A549 (cell line): ENCODE measurements around the gene RARB. TPM values are rescaled to one million over a fixed set of nuclear protein-coding genes. Genes with fewer than 3 reads are reported as not detected.

Experiments
- ATAC-seq, 2 experiments: fragments of 200-7000 bp in 1 of 2; fragments of >200 bp in 1 of 2; cut with Nextera tagmentation in 1 of 2; cut with Tn5 transposase in 1 of 2; 3 replicates each; pipeline versions ENCODE4 v1.8.0 to v1.9.1; 2018 to 2020; ENCODE audit warnings: mild to moderate bottlenecking in 1 of 2, moderate library complexity in 1 of 2
- CTCF ChIA-PET: fragments of 300-600 bp; sonication (Branson Sonifier 250); formaldehyde crosslinking; extraction: SDS; loops from one replicate; lab custom pipeline; 2021; ENCODE audit warnings: antibody characterized with exemption, inconsistent platforms; lab: Yijun Ruan, JAX
- POLR2A ChIA-PET: fragments of 350-600 bp; formaldehyde crosslinking; extraction: SDS; loops from one replicate; lab custom pipeline; 2021; ENCODE audit warnings: antibody characterized with exemption, inconsistent platforms; lab: Yijun Ruan, JAX
- DNase-seq, 2 experiments: peaks; one replicate each; pipeline versions ENCODE4 v3.0.0 to v3.0.0-alpha.2; 2011 to 2016; ENCODE audit warnings: low read depth in 1 of 2, low spot score in 1 of 2
- FAIRE-seq: peaks from 2 replicates; lab custom pipeline; 2011; peaks lifted over from hg19 to GRCh38; lab: Jason Lieb, UNC
- H3K27ac ChIP-seq, 2 experiments: fragments of >200 bp; sonication (Bioruptor Twin); formaldehyde crosslinking; 3 replicates each; pipeline ENCODE4 v1.5.1; 2016 to 2017
- H3K4me1 ChIP-seq: fragments of >200 bp; sonication (Bioruptor Twin); formaldehyde crosslinking; 3 replicates; pipeline ENCODE4 v1.6.1; 2016
- H3K4me2 ChIP-seq: fragments of >200 bp; sonication (Bioruptor Twin); formaldehyde crosslinking; 3 replicates; pipeline ENCODE4 v1.6.1; 2016
- H3K4me3 ChIP-seq: fragments of >200 bp; sonication (Bioruptor Twin); formaldehyde crosslinking; 3 replicates; pipeline ENCODE4 v1.5.1; 2016
- H3K9me3 ChIP-seq: fragments of >200 bp; sonication (Bioruptor Twin); formaldehyde crosslinking; 3 replicates; pipeline ENCODE4 v1.6.1; 2016
- ATOH8 ChIP-seq: fragments of 250-450 bp; sonication (Bioruptor Pico); IDR thresholded peaks from 2 replicates; pipeline ENCODE4 v1.5.0; 2020; ENCODE audit warnings: low read depth, mild to moderate bottlenecking, moderate library complexity
- BHLHE40 ChIP-seq: IDR thresholded peaks from 2 replicates; pipeline ENCODE4 v1.6.1; 2012; ENCODE audit warnings: low read depth, low read length, inconsistent platforms
- CBX8 ChIP-seq: fragments of 200-600 bp; sonication (generic); IDR thresholded peaks from 2 replicates; pipeline ENCODE4 v1.6.1; 2016
- CHD4 ChIP-seq: fragments of 200-600 bp; sonication (generic); IDR thresholded peaks from 2 replicates; pipeline ENCODE4 v1.6.1; 2016; ENCODE audit warnings: antibody characterized with exemption, mild to moderate bottlenecking, borderline replicate concordance
- E2F6 ChIP-seq: IDR thresholded peaks from 2 replicates; pipeline ENCODE4 v1.6.1; 2012; ENCODE audit warnings: low read depth, borderline replicate concordance
- EHF ChIP-seq: fragments of 250-450 bp; sonication (Bioruptor Pico); IDR thresholded peaks from 2 replicates; pipeline ENCODE4 v1.5.0; 2020; ENCODE audit warnings: mild to moderate bottlenecking
- FOSB ChIP-seq: fragments of 250-450 bp; sonication (Bioruptor Pico); IDR thresholded peaks from 2 replicates; pipeline ENCODE4 v1.5.0; 2020; ENCODE audit warnings: mild to moderate bottlenecking, moderate library complexity
- FOSL2 ChIP-seq, 2 experiments: fragments of 450-650 bp in 1 of 2; fragments of >200 bp in 1 of 2; sonication (Bioruptor Twin) in 1 of 2; formaldehyde crosslinking; IDR thresholded peaks; 2 replicates each; pipeline versions ENCODE4 v1.5.0 to v1.6.1; 2016 to 2020; ENCODE audit warnings: mild to moderate bottlenecking in 1 of 2, moderate library complexity in 1 of 2
- GATA3 ChIP-seq: IDR thresholded peaks from 2 replicates; pipeline ENCODE4 v1.6.1; 2012; ENCODE audit warnings: borderline replicate concordance
- HMGXB4 ChIP-seq: fragments of 250-450 bp; sonication (Bioruptor Pico); IDR thresholded peaks from 2 replicates; pipeline ENCODE4 v1.5.0; 2021; ENCODE audit warnings: mild to moderate bottlenecking, moderate library complexity, borderline replicate concordance
- JUNB ChIP-seq: fragments of >200 bp; sonication (Bioruptor Twin); formaldehyde crosslinking; IDR thresholded peaks from 2 replicates; pipeline ENCODE4 v1.6.1; 2016
- KDM1A ChIP-seq: fragments of 200-600 bp; sonication (generic); IDR thresholded peaks from 2 replicates; pipeline ENCODE4 v1.6.1; 2016; ENCODE audit warnings: low read depth, mild to moderate bottlenecking
- MAFK ChIP-seq: fragments of 450-650 bp; IDR thresholded peaks from 2 replicates; pipeline ENCODE4 v1.6.1; 2014; ENCODE audit not compliant: partially characterized antibody
- MAZ ChIP-seq: fragments of 150-350 bp; IDR thresholded peaks from 2 replicates; pipeline ENCODE4 v1.6.1; 2014; ENCODE audit warnings: antibody characterized with exemption, low read depth, low read length, borderline replicate concordance
- MYC ChIP-seq: IDR thresholded peaks from 2 replicates; pipeline ENCODE4 v1.6.1; 2012; ENCODE audit warnings: mild to moderate bottlenecking, inconsistent platforms, low read length, improper control_type of control experiment, borderline replicate concordance
- PBX3 ChIP-seq: IDR thresholded peaks from 2 replicates; pipeline ENCODE4 v1.6.1; 2012
- RAD21 ChIP-seq, 2 experiments: fragments of >200 bp in 1 of 2; sonication (Bioruptor Twin) in 1 of 2; formaldehyde crosslinking in 1 of 2; IDR thresholded peaks in 1 of 2; conservative IDR thresholded peaks in 1 of 2; 2 replicates in 1 of 2; 3 replicates in 1 of 2; pipeline ENCODE4 v1.6.1; 2012 to 2018; ENCODE audit warnings: inconsistent platforms in 1 of 2
- RCOR1 ChIP-seq: fragments of 150-350 bp; IDR thresholded peaks from 2 replicates; pipeline ENCODE4 v1.6.1; 2014; ENCODE audit warnings: antibody characterized with exemption, low read length, low read depth
- SMC3 ChIP-seq: fragments of >200 bp; sonication (Bioruptor Twin); formaldehyde crosslinking; IDR thresholded peaks from 3 replicates; pipeline ENCODE4 v1.6.1; 2018; ENCODE audit warnings: inconsistent platforms
- USF2 ChIP-seq: fragments of 450-650 bp; IDR thresholded peaks from 2 replicates; pipeline ENCODE4 v1.6.1; 2014; ENCODE audit warnings: antibody characterized with exemption
- WGBS: methylation state at CpG from one replicate; pipeline ENCODE4 v1.1.6; 2017; ENCODE audit errors: missing lambda C conversion rate; 5-methylcytosine and 5-hydroxymethylcytosine counted together
- polyA plus RNA-seq, 4 experiments: library from polyadenylated mRNA; depleted of rRNA in 3 of 4; stranded (reverse); fragments of >200 nt; fragmentation: RNase III in 1 of 4; extraction: RNeasy Plus Mini Kit Qiagen cat#74134 plus additional on column Dnase treatment in 1 of 4; gene quantifications; 2 replicates in 3 of 4; 3 replicates in 1 of 4; pipeline ENCODE4 v1.2.3, GENCODE V29; 2011 to 2017

Gene RARB
- polyA plus RNA-seq, 2 of the 4 experiments (the other 2 are of a cell fraction): 24.5 to 30.8 TPM

- CTCF ChIA-PET: interaction anchor here (0.6 to 2.4 kb wide), 2 partner anchors 13 to 91 kb away, joined by 3 to 8 read pairs; no protein-coding TSS in a partner anchor
- no peak for FAIRE-seq
- 0 out of 3 replicates have a peak overlapping the region, but pooled peaks have one; percentile 9 for H3K4me2 ChIP-seq
Measured at GRCh38 chr3:25493786-25494185, 65.7 kb downstream of the RARB start.

GRCh38 chr3:25495304-25495703 is 67.2 kb downstream of the RARB start:
- CTCF ChIA-PET: no interaction called here

More at GRCh38 chr3:25493786-25494185, 65.7 kb downstream of the RARB start:
- Histone ChIP-seq H3K9me3 (peaks cover 78% of the 10 kb centered on the region), H3K27ac (peak overlapping the region; percentile 64 to 78; a peak in 5 of 6 replicates), H3K4me1 (no peaks in the 10 kb centered on the region), H3K4me3 (no peak overlapping the region)
- 56% methylated on average over 1 of the region's 1 CpG for WGBS
- peak; percentile 78 to 84 for ATAC-seq
- POLR2A ChIA-PET: no interaction called here
- TF ChIP-seq KDM1A (no peak), BHLHE40 (no peak), E2F6 (no peak), JUNB (peak; percentile 48), CHD4 (no peak), MYC (no peak), MAZ (no peak), GATA3 (peak; percentile 23; the same call in 1 of the 2 replicates), FOSB (CRISPR knock-in tag) (no peak), EHF (CRISPR knock-in tag) (no peak), FOSL2 (IDR thresholded peaks at IDR 0.05) (peak; percentile 39), FOSL2 (CRISPR knock-in tag; IDR thresholded peaks at IDR 0.05) (peak; percentile 45), RCOR1 (no peak), SMC3 (no peak), MAFK (peak; percentile 92)
- peak; percentile 5 to 23 for DNase-seq

GRCh38 chr3:25495726-25496253 is 67.7 kb downstream of the RARB start:
- CTCF ChIA-PET: interaction anchor here (0.8 kb wide), 1 partner anchor 10 kb away, joined by 3 read pairs; no protein-coding TSS in a partner anchor
- no peak for FAIRE-seq
- no peak overlapping the region; a peak in 1 of 6 replicates for H3K27ac ChIP-seq
- TF ChIP-seq ATOH8 (CRISPR knock-in tag) (no peak), RAD21 (conservative IDR thresholded peaks at IDR 0.05 in 1 of 2, IDR thresholded peaks at IDR 0.05 in 1 of 2) (no peak), FOSB (CRISPR knock-in tag) (no peak), PBX3 (no peak), SMC3 (no peak)
- TF ChIP-seq, all 56 proteins: peak for 0
- DNase-seq (no peak), ATAC-seq (no peak)
- H3K4me3 ChIP-seq: no peak overlapping the region
- no peaks in the 10 kb centered on the region for H3K4me1 ChIP-seq
- WGBS: 94% methylated on average over 5 of the region's 5 CpGs
- H3K9me3 ChIP-seq: peaks cover 68% of the 10 kb centered on the region
- H3K4me2 ChIP-seq: no peak overlapping the region
- POLR2A ChIA-PET: no interaction called here

More at GRCh38 chr3:25495304-25495703, 67.2 kb downstream of the RARB start:
- no peak for DNase-seq
- Histone ChIP-seq H3K4me1 (no peaks in the 10 kb centered on the region), H3K9me3 (peaks cover 73% of the 10 kb centered on the region), H3K4me3 (no peak overlapping the region), H3K27ac (peak overlapping the region in 1 of 2 experiments; percentile 78; a peak in 3 of 6 replicates), H3K4me2 (no peak overlapping the region)
- POLR2A ChIA-PET: no interaction called here
- 91% methylated on average over 1 of the region's 1 CpG for WGBS
- ATAC-seq: no peak
- FAIRE-seq: no peak
- TF ChIP-seq USF2: no peak
- TF ChIP-seq CBX8: no peak
- no peak for TF ChIP-seq MYC
- TF ChIP-seq EHF (CRISPR knock-in tag): no peak
- TF ChIP-seq HMGXB4 (CRISPR knock-in tag): no peak
